HG03196 (cell line): ENCODE data around the gene PCBP1.
"Not testable (repeated sequence)": the region's sequence is repeated elsewhere in the genome, so short reads cannot be mapped to it uniquely, and the experiment has no call there.

ENCODE experiments used
- ATAC-seq: cut with Tn5 transposase; IDR thresholded peaks from one replicate; pipeline ENCODE4 v1.9.1; 2021; ENCODE audit not compliant: unreplicated experiment

PCBP1 gene

DNA sequence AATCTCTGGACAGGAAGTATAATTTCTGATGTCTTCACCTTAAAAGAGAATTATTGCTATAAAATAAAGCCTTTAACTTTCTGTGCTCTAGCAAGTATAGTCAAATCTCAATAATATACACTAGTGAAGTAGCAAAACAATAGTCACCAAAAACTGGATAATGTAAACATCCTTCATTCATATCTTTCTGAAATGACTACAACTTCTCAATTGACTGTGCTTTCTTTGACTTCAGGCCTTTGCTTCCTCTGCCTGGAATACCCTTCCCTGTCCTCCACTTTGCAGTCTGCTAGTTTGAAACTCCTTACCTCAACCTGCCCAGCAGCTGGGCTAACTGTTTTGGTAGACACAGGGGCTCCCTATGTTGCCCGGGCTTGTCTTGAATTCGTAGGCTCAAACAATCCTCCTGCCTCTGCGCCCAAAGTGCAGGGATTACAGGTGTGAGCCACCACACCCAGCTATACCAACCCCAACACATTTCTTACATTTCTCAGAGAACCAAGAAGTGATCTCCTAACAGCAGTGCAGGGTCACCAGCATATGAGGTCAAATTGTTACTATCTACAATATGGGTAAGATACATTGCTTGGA lies 6.6 kb upstream of the PCBP1 start:
- no peak for ATAC-seq

DNA sequence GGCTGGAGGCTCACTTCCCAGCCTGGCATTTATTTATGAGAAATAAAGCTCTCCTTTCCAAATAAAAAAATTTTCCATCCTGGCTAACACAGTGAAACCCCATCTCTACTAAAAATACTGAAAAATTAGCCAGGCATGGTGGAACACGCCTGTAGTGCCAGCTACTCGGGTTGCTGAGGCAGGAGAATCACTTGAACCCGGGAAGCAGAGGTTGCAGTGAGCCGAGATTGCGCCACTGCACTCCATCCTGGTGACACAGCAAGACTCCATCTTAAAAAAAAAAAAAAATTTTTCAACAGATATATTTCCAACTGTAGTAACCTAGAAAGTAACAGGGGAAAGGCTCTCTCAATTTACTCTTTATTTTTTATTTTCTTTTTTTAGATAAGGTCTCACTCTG lies 6.1 kb upstream of the PCBP1 start:
- no peak for ATAC-seq

DNA sequence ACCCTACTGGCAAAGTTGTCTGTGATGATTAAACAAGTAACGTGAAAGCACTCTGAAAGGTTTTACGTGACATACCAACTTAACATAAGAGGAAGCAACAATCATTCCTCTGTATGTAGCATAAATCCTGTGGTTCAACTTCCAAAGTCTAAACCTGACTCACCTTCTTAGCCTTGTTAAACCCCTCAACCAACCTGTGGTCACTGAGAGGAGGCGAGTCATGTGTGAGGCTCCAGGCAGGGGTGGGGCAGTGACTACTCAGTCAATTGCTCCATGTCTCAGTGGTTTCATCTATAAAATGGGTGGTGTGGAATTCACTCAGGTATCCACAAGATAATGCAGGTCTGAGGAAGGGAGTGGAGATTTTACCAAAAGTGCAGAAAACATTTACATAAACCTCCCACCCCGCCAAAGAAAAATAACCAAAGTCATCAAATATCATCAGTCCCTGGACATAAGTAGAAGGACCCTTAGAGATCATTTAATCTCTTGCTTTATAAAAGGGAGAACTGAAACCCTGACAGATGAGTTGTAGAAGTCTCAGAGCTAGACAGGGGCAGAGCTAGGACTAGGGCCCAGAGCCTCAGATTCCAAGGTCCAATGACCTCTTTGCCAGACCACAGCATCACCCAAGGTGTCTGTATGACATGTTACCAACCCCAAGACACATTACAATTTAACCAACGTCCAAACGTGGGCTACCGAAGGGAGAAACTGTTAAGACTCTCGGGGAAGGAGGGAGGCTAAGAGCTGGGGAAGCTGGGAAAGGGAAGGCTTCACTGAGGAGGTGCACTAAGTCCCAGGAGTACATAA lies 3.7 kb upstream of the PCBP1 start:
- peak; percentile 27 for ATAC-seq

DNA sequence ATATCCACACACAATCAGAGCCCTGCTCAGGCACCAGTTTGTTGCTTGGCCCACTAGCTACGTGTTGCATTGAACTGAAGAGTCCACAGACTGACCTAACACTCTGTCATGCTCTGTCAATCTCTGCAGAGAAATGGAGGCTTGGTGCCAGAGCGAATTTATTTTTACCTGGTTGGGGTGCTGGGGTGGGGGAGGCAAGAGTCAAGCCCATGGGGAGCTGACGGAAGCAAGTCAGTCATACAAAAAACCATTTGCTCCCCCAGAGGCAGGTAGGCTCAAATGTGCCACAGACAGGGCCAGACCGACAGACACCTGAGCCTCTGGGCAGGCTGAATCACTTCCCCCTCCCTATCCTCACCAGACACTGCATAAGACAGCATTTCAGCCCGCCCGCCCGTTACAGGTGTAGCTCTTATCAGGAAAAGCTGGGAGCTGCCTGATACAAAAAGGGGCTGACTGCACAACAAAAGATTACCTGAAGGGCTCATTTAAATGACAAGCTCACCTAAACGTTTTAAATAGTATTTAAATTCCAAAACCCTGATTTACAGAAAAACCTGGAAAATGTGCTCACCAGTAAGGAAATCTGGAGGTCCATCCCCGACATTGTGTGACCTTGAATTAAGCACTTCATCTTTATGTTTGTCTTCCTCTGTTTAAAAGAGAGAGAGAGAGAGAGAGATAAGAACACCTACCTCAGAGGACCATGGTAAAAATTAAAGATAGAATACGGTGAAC lies 2.1 kb upstream of the PCBP1 start:
- ATAC-seq = no peak

DNA sequence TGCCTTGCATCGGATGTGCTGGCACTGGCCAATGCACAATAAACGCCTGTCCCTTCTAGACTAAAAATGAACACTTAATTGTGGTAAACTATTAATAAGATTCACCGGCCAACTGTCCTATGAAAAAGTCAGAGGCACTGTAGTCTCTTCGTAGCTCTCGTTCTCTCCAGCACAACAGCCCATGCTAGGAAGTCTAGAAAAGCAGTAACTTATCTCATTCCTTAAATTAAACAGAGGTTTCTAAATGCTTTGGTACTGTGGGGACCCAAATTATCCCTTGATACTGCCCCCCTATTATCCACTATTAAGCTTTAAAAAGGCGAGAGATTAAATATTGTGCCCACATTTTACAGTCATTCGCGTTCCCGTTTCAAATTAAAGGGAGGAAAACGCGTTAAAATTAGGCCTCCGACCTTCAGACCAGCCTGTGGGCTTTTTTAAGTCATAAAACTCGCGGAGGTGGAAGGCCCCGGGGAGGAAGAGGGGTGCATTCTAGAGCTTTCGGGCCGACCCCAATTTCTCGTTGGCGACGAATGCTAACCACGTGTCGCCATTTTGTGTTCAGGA lies 1.5 kb upstream of the PCBP1 start:
- no peak for ATAC-seq

GRCh38 chr2:70086278-70086837 lies 919 bp upstream of the PCBP1 start:
- ATAC-seq = peak; percentile 32

GRCh38 chr2:70087702-70088597 lies 673 bp downstream of the PCBP1 start:
- no peak for ATAC-seq

- no peak for ATAC-seq
These were observed 1.4 kb downstream of the PCBP1 start for GRCh38 chr2:70088598-70089219.

DNA sequence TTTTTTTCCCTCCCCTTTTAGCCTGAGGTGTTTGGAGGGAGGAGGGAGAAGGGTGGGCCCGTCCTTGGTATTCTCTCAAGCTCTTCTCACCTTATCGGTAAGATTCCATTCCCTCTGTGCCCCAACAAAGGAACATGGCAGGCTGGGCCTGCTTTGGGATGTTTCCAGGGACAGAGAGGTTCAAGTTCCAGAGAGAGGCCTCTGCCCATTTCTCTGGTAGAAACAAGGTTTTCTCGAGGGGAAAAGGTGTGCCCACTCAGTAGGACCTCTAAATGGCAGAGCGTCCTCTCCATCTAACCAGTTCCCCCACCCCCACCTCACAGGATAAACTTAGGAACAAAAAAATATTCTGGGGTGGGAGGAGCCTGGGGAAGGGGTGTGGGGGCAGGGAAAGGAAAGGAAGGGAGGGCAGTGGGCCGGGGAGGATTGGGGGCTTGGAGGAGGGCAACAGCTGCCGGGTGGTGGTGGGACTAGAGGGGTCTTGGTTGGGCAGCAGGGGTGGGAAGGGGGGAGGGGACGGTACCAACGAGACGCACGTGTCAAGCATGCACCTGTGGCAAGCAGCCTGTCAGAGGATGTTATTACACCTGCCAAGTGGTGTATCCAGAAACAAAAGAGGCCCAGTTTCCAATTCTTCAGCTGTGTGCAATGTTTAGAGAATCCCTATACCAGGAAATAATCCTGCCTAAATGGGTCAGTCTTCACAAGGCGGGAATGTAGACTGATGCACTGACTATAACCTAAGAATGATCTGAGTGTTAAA lies 2.1 kb downstream of the PCBP1 start:
- no peak for ATAC-seq

DNA sequence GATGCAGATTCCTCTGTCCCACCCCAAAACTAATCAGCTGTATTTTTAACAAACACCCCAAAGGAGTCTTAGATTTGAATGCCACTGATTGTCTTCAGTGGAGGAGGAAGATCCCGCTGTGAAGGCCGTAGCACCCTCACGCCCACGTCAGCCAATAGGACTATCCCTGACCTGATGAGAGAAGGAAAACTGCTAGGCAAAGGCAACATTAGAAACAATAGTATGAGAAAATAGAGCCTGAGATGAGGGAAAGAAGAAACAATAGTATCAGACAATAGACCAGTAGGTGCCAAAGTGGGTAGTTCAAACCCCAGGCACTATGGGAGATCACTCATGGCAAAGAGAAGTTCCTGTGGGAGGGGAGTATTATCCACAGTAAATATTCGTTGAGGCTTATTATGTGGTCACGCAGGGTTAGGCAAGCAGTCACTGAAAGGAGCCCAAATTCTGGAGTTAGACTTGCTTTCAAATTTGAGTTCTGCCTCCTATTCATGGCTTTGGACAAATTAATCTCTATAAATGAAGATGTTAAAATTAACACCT lies 2.8 kb downstream of the PCBP1 start:
- ATAC-seq = no peak

GRCh38 chr2:70090706-70091334 lies 3.5 kb downstream of the PCBP1 start:
- no peak for ATAC-seq

GRCh38 chr2:70091364-70091763 lies 4.1 kb downstream of the PCBP1 start:
- ATAC-seq = no peak

DNA sequence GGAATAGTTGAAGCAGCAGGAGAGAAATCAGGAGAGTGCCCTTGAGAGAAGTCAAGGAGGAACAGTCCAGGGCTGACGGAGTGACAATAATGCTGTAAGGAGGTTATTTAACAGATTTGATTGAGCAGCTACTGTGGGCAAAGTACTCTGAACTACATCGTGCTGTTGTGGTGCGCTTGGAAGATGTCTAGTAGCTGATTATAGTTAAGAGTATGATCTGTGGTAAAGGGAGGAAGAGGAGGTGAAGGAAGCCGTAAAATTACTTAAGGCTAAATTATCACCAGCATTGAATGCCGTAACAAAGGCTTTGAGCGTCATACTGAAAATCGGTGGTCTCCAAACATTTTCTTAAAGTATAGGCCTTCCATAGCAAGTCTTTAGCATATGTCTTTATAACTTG lies 4.5 kb downstream of the PCBP1 start:
- no peak for ATAC-seq

DNA sequence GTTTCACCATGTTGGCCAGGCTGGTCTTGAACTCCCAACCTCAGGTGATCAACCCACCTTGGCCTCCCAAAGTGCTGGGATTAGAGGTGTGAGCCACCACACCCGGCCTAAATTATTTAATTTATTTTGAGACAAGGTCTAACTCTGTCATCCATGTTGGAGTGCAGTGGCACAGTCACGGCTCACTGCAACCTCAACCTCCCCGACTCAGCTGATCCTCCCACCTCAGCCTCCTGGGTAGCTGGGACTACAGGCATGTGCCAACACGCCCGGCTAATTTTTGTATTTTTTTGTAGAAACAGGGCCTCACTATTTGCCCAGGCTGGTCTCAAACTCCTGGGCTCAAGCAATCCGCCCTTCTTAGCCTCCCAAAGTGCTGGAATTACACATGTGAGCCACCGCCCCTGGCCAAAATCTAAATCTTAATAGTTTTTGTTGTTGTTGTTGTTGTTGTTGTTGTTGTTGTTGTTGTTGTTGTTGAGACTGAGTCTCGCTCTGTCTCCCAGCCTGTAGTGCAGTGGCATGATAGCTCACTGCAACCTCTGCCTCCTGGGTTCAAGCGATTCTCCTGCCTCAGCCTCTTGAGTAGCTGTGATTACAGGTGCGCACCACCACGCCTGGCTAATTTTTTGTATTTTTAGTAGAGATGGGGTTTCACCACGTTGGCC lies 5.4 kb downstream of the PCBP1 start:
- not testable (repeated sequence) for ATAC-seq

- no peak for ATAC-seq
These were observed 7.1 kb downstream of the PCBP1 start for GRCh38 chr2:70094171-70094977.

- peak; percentile 73 for ATAC-seq
These were observed 7.9 kb downstream of the PCBP1 start for GRCh38 chr2:70094978-70095719.
